IPS-15b (cell line): Measurements from ENCODE around the gene DDC.

Experiments
- H3K27me3 ChIP-seq: one replicate; pipeline ENCODE4 v1.6.1; 2013; ENCODE audit warnings: low read length; ENCODE audit not compliant: control insufficient read depth, insufficient read depth
- H3K36me3 ChIP-seq: one replicate; pipeline ENCODE4 v1.6.1; 2013; ENCODE audit warnings: low read length; ENCODE audit not compliant: control insufficient read depth, insufficient read depth
- H3K4me1 ChIP-seq: one replicate; pipeline ENCODE4 v1.6.1; 2013; ENCODE audit warnings: mild to moderate bottlenecking, low read length; ENCODE audit not compliant: control insufficient read depth, insufficient read depth
- H3K4me3 ChIP-seq: one replicate; pipeline ENCODE4 v1.5.1; 2013; ENCODE audit warnings: low read depth, low read length
- H3K9ac ChIP-seq: one replicate; pipeline ENCODE4 v1.6.1; 2013; ENCODE audit warnings: low read depth, mild to moderate bottlenecking, low read length
- H3K9me3 ChIP-seq: one replicate; pipeline ENCODE4 v1.6.1; 2013; ENCODE audit warnings: mild to moderate bottlenecking, low read length; ENCODE audit not compliant: control insufficient read depth, insufficient read depth

Gene DDC

GRCh38 chr7:50505553-50506210 lies 59.5 kb downstream of the DDC start:
- no peaks in the 10 kb centered on the region for H3K9me3 ChIP-seq
- no peaks in the 10 kb centered on the region for H3K4me1 ChIP-seq
- H3K4me3 ChIP-seq: no peak overlapping the region
- H3K27me3 ChIP-seq: no peaks in the 10 kb centered on the region
- no peak overlapping the region for H3K9ac ChIP-seq
- no peaks in the 10 kb centered on the region for H3K36me3 ChIP-seq

- no peaks in the 10 kb centered on the region for H3K9me3 ChIP-seq
- H3K36me3 ChIP-seq: no peaks in the 10 kb centered on the region
- no peaks in the 10 kb centered on the region for H3K4me1 ChIP-seq
- no peak overlapping the region for H3K9ac ChIP-seq
- no peak overlapping the region for H3K4me3 ChIP-seq
- no peaks in the 10 kb centered on the region for H3K27me3 ChIP-seq
These were observed 60.3 kb downstream of the DDC start for GRCh38 chr7:50504646-50505546.

DNA sequence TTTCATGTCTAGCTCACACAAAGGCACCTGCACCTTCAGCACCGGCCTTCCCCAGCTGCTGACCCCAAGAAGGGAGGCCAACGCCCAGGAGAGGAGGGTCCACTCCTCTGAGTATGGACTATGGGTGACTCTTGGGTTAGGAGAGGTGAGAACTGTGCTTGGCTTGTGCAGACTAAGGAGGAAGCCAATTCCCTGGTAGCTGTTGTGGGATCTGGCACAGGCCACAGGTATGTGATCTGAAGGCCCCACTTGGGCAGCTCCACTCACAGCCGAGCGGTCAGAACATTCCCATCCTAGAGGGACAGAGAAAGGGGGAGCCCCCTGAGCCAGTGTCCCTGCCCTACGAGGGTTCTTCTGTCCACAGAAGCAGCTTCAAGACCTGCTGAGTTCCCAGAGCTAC lies 62.3 kb downstream of the DDC start:
- H3K9me3 ChIP-seq: no peaks in the 10 kb centered on the region

GRCh38 chr7:50502001-50502684 lies 63.1 kb downstream of the DDC start:
- Histone ChIP-seq H3K9ac (no peak overlapping the region), H3K36me3 (no peaks in the 10 kb centered on the region), H3K4me3 (no peak overlapping the region), H3K27me3 (no peaks in the 10 kb centered on the region), H3K4me1 (no peaks in the 10 kb centered on the region), H3K9me3 (no peaks in the 10 kb centered on the region)

More for the DNA sequence above, 62.3 kb downstream of the DDC start:
- H3K27me3 ChIP-seq: no peaks in the 10 kb centered on the region
- H3K9ac ChIP-seq: no peak overlapping the region
- H3K4me1 ChIP-seq: no peaks in the 10 kb centered on the region
- H3K36me3 ChIP-seq: no peaks in the 10 kb centered on the region
- no peak overlapping the region for H3K4me3 ChIP-seq

DNA sequence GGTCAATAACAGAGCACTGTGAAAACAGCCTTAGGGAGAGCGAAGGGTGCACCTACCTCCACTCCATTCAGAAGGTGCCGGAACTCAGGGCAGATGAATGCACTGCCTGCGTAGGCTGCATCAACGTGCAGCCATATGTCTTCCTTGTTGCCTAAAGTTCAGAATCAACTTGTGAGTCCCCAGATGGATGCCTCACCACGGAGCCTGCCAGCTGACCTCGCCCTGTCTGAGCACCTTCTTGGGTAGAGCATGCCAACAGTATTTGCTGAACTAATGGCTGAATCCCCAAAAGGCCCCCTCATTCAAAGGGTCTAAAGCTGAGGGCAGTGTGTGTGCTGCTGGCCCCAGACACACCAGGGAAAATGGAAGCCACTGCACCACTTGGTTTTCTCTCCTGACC lies 66.1 kb downstream of the DDC start:
- no peaks in the 10 kb centered on the region for H3K4me1 ChIP-seq
- no peak overlapping the region for H3K9ac ChIP-seq
- H3K4me3 ChIP-seq: no peak overlapping the region
- no peaks in the 10 kb centered on the region for H3K9me3 ChIP-seq
- no peaks in the 10 kb centered on the region for H3K36me3 ChIP-seq
- no peaks in the 10 kb centered on the region for H3K27me3 ChIP-seq

DNA sequence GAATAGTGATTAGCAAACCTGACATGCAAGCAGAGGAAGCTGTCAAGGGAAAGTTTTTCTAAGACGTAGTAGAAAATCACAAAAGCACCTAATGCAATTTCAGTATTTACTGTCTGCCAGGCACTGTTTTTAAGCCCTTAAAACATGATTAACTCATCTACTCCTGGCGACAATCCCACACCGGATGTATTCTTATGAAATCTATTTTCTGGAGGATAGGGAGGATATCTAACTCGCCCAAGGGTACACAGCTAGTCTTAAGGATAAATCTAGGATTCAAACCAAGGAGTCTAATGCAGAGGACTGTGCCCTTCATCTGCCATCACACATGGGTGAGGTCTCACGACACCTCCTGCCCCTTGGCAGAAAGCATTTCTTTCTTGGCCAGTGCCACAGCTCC lies 67.2 kb downstream of the DDC start:
- no peaks in the 10 kb centered on the region for H3K36me3 ChIP-seq
- H3K9me3 ChIP-seq: no peaks in the 10 kb centered on the region
- no peaks in the 10 kb centered on the region for H3K4me1 ChIP-seq
- no peaks in the 10 kb centered on the region for H3K27me3 ChIP-seq
- H3K9ac ChIP-seq: no peak overlapping the region
- no peak overlapping the region for H3K4me3 ChIP-seq

- H3K4me3 ChIP-seq: no peak overlapping the region
These were observed 68.0 kb downstream of the DDC start for GRCh38 chr7:50497068-50497642.

GRCh38 chr7:50496569-50496968 lies 68.6 kb downstream of the DDC start:
- Histone ChIP-seq H3K9ac (no peak overlapping the region), H3K4me3 (no peak overlapping the region), H3K4me1 (no peaks in the 10 kb centered on the region), H3K9me3 (no peaks in the 10 kb centered on the region), H3K36me3 (no peaks in the 10 kb centered on the region), H3K27me3 (no peaks in the 10 kb centered on the region)

More at GRCh38 chr7:50497068-50497642, 68.0 kb downstream of the DDC start:
- H3K36me3 ChIP-seq: no peaks in the 10 kb centered on the region
- H3K9me3 ChIP-seq: no peaks in the 10 kb centered on the region
- H3K4me1 ChIP-seq: no peaks in the 10 kb centered on the region
- no peak overlapping the region for H3K9ac ChIP-seq
- no peaks in the 10 kb centered on the region for H3K27me3 ChIP-seq

DNA sequence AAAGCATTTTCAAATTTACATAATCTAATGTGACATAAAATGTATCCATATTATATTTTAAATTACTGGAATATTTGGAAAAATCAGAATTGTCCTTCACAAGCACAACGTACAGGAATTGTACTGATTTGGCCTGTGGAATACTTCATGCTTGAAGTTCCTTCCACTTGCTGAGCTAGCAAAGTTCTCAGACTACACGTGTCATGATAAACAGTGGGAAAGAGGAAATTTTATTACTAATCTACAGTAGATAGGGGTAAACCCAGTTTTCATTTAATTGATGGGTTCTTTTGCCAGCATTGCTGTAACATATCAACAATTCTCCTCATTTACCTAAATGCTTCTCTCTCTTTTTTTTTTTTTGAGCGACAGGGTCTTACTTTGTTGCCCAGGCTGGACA lies 69.5 kb downstream of the DDC start:
- Histone ChIP-seq H3K27me3 (no peaks in the 10 kb centered on the region), H3K4me3 (no peak overlapping the region), H3K9me3 (no peaks in the 10 kb centered on the region), H3K36me3 (no peaks in the 10 kb centered on the region), H3K9ac (no peak overlapping the region), H3K4me1 (no peaks in the 10 kb centered on the region)

DNA sequence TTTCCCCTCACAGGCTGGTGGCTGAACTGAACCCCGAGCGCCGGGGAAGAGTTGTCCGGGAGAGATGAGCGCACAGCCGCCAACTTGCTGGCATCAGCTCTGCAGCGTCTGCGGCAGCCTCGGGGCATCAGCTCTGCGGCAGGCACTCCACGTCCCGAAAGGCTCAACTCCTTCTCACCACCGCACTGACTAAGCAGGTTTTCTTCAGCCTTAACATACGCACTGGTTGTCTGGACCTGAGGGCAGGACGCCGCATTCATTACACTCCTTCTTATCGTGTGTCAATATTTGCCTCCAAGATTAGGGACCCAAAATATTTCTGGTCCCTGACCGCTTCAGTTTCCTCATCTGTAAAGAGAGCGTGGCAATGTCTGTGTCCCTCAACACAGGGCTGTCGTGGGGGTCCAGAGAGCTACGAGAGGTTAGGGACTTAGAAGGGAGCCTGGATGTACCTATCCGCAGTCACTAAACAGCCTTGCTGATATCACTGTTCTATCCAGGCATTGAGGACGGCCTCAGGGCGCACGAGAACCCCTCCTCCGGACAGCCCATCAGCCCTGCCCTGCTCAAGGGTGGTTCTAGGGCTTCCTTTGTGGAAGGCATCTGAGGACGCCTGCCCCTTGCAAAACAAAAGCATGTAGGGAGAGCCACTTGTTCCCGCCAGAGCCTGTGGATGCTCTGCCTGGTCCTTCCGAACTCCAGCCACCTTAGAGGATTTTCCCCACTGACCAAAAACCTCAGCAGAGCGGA lies 72.3 kb downstream of the DDC start:
- Histone ChIP-seq H3K27me3 (no peaks in the 10 kb centered on the region), H3K4me1 (no peaks in the 10 kb centered on the region), H3K36me3 (no peaks in the 10 kb centered on the region), H3K9ac (no peak overlapping the region), H3K4me3 (no peak overlapping the region), H3K9me3 (no peaks in the 10 kb centered on the region)

GRCh38 chr7:50491943-50492342 lies 73.3 kb downstream of the DDC start:
- H3K4me1 ChIP-seq: no peaks in the 10 kb centered on the region
- H3K9me3 ChIP-seq: no peaks in the 10 kb centered on the region
- H3K4me3 ChIP-seq: no peak overlapping the region
- H3K36me3 ChIP-seq: no peaks in the 10 kb centered on the region
- no peak overlapping the region for H3K9ac ChIP-seq
- no peaks in the 10 kb centered on the region for H3K27me3 ChIP-seq
